Skeletal muscle tissue (tissue), 4 donors: ENCODE measurements around the gene HOXC13. TPM values are rescaled to one million over a fixed set of nuclear protein-coding genes. Genes with fewer than 3 reads are reported as not detected.

Source experiments
- H3K27ac ChIP-seq: one replicate; pipeline ENCODE4 v1.7.0; 2013; ENCODE audit warnings: mild to moderate bottlenecking, low read depth, low read length, inconsistent platforms
- H3K27me3 ChIP-seq, 3 donors: one replicate each; pipeline ENCODE4 v1.7.0; 2013; ENCODE audit warnings: low read length in 3 of 3; ENCODE audit not compliant: control insufficient read depth in 3 of 3, insufficient read depth in 3 of 3
- H3K36me3 ChIP-seq, 3 donors: one replicate each; pipeline ENCODE4 v1.7.0; 2013; ENCODE audit warnings: low read length in 3 of 3; ENCODE audit not compliant: control insufficient read depth in 3 of 3, insufficient read depth in 3 of 3
- H3K4me1 ChIP-seq, 3 donors: one replicate each; pipeline ENCODE4 v1.7.0; 2013; ENCODE audit warnings: low read length in 3 of 3, mild to moderate bottlenecking in 3 of 3; ENCODE audit not compliant: control insufficient read depth in 3 of 3, insufficient read depth in 3 of 3
- H3K4me3 ChIP-seq, 3 donors: one replicate each; pipeline ENCODE4 v1.7.0; 2013; ENCODE audit warnings: low read length in 3 of 3
- H3K9ac ChIP-seq, 3 donors: one replicate each; pipeline ENCODE4 v1.7.0; 2013; ENCODE audit warnings: low read length in 3 of 3, mild to moderate bottlenecking in 3 of 3, moderate library complexity in 2 of 3, low read depth in 1 of 3
- H3K9me3 ChIP-seq, 3 donors: one replicate each; pipeline ENCODE4 v1.7.0; 2013; ENCODE audit warnings: low read length in 3 of 3; ENCODE audit not compliant: control insufficient read depth in 3 of 3
- total RNA-seq: library from RNA; depleted of rRNA; stranded (reverse); fragments of >200 nt; gene quantifications from one replicate; pipeline ENCODE4 v1.2.3, GENCODE V29; 2014
- donor health status: Osteomylitis.

HOXC13 gene
- total RNA-seq, 1 donor from 2014 or later: not detected

GRCh38 chr12:53975479-53976152 is 37.0 kb downstream of the HOXC13 start:
- Histone ChIP-seq H3K9ac (peak overlapping the region in 2 of 3 donors; percentile 50 to 59), H3K27ac (peak overlapping the region; percentile 44), H3K9me3 (no peaks in the 10 kb centered on the region), H3K27me3 (peaks cover 55 to 91% (median 59%) of the 10 kb centered on the region in 3 donors), H3K4me3 (peak overlapping the region in 2 of 3 donors; percentile 73 to 75), H3K4me1 (peaks cover 17 to 29% (median 22%) of the 10 kb centered on the region in 3 donors), H3K36me3 (no peaks in the 10 kb centered on the region)

DNA sequence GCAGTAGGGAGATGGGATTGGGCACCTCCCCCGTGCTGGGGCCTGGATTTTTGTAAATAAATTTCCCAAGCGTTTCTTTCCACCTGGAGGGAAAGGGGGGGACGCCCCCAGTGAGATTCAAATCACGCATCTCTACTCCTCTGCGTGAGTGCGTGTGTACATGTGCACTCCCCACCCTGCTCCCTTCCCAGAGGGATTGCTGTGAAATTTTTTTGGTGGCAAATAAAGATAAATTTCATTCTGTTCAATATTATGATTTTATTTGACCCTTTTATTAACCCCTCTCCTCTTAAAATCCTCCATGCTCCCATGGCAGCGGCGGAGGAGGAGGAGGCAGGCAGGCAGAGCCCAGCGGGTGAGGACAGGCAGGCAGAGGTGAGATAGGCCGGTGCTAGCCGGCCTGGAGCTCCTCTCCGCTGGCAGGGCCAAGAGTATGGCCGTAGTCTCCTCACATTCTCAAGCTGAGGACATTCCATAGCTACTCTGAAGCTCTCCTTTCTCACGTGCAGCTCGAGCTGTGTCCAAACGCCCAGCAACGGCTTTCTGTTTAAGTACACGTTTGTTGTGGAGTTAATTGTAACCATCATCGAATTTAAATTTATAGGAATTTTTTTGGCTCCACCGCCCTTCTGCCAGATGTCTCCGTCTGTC is 37.7 kb downstream of the HOXC13 start:
- Histone ChIP-seq H3K27ac (peak overlapping the region; percentile 44), H3K9ac (no peak overlapping the region), H3K36me3 (no peaks in the 10 kb centered on the region), H3K27me3 (peaks cover 52 to 91% (median 53%) of the 10 kb centered on the region in 3 donors), H3K4me1 (peaks cover 21 to 33% (median 22%) of the 10 kb centered on the region in 3 donors), H3K4me3 (no peak overlapping the region), H3K9me3 (no peaks in the 10 kb centered on the region)

- H3K9ac ChIP-seq: no peak overlapping the region
- no peaks in the 10 kb centered on the region for H3K9me3 ChIP-seq
- H3K27me3 ChIP-seq: peaks cover 45 to 90% (median 50%) of the 10 kb centered on the region in 3 donors
- peaks cover 23 to 39% (median 26%) of the 10 kb centered on the region in 3 donors for H3K4me1 ChIP-seq
- H3K27ac ChIP-seq: peak overlapping the region; percentile 39
- H3K36me3 ChIP-seq: no peaks in the 10 kb centered on the region
- H3K4me3 ChIP-seq: no peak overlapping the region
Observed at GRCh38 chr12:53976823-53977595, 38.4 kb downstream of the HOXC13 start.

GRCh38 chr12:53977596-53978445 is 39.2 kb downstream of the HOXC13 start:
- H3K36me3 ChIP-seq: no peaks in the 10 kb centered on the region
- peak overlapping the region; percentile 64 for H3K27ac ChIP-seq
- peaks cover 23 to 47% (median 26%) of the 10 kb centered on the region in 3 donors for H3K4me1 ChIP-seq
- H3K9ac ChIP-seq: peak overlapping the region; percentile 28 to 57 (median 42)
- H3K4me3 ChIP-seq: peak overlapping the region in 1 of 3 donors; percentile 38
- peaks cover 37 to 90% (median 47%) of the 10 kb centered on the region in 3 donors for H3K27me3 ChIP-seq
- H3K9me3 ChIP-seq: no peaks in the 10 kb centered on the region

DNA sequence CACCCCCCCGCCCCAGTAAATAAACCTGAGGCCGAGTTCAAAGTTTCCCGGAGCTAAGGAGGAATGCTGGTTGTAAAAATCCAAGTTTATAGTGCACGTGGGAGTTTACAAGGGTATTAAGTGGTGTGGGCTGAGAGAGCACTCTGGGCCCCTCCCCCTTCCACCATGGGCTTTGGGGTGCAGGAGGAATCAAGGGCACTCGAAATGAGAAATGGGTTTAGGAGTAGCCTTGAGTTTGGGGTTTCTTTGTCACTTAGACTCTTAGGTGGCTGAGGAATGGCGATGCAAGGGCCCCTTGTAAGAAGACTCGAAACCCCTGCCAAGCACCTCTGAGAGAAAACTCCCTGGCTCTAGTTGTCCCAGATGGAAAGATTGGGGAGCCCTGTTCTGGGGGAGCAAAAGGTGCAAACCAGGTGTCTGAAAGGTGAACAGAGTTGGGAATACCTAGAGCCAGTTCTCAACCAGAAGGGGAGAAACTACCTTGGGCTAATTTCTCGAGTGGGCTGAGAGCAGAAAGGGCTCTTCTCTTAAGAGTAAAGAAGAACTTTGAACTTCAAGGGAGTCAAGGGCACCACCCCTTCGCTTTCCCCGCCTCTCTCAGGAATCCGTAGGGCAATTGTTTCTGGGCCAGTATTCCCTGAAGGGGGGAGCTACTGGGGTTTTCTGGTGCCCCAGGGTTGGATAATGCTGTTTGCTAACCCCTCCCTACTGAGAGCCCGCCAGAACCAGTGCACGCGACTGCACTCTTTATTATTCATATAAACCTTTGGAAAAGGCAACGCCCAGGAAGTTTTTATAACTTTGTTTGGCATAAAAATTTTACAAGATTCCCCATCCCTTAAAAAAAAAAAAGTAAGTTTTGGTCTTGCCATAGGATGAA is 40.1 kb downstream of the HOXC13 start:
- no peak overlapping the region for H3K4me3 ChIP-seq
- peaks cover 33 to 90% (median 41%) of the 10 kb centered on the region in 3 donors for H3K27me3 ChIP-seq
- no peak overlapping the region for H3K9ac ChIP-seq
- H3K36me3 ChIP-seq: no peaks in the 10 kb centered on the region
- H3K9me3 ChIP-seq: no peaks in the 10 kb centered on the region
- H3K27ac ChIP-seq: peak overlapping the region; percentile 97
- peaks cover 24 to 49% (median 25%) of the 10 kb centered on the region in 3 donors for H3K4me1 ChIP-seq

DNA sequence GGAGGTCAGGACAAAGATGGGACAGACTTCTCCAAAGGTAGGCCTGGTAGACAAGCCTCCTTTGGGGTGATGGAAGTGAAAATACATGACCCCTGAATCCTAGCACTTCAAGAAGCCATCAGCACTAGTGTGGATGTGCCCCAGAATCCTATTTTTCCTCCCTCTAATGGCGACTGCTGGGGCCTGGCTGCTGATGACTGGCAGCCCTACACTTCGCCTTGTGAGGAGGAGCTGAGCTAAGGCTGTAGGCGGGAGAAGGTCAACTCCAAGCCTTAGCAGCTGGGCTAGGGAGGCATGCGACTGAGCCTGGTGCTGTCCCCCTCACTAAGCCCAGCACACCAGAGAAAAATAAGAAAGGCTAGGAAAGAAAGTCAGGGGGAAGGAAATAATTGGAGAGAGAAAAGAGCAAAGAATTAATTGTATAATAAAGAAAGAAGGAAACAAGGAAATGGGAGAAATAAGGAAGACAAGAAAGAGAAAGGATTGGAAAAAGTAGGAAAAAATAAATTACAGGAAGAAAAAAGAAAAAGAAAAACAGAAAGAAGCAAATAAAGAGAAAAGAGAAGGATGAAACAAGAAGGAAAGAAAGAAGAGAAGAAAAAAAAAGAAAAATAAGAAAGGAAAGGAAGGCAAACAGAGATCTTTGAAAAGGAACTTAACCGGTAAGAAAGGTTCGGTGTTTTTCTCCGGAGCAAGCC is 41.6 kb downstream of the HOXC13 start:
- peak overlapping the region; percentile 97 for H3K27ac ChIP-seq

GRCh38 chr12:53980802-53981496 is 42.3 kb downstream of the HOXC13 start:
- Histone ChIP-seq H3K4me1 (peaks cover 25 to 57% (median 25%) of the 10 kb centered on the region in 3 donors), H3K36me3 (no peaks in the 10 kb centered on the region), H3K9ac (peak overlapping the region; percentile 84 to 97 (median 90)), H3K27ac (peak overlapping the region; percentile 97), H3K9me3 (no peaks in the 10 kb centered on the region), H3K27me3 (peaks cover 31 to 76% (median 34%) of the 10 kb centered on the region in 3 donors), H3K4me3 (peak overlapping the region in 2 of 3 donors; percentile 65 to 70)

More for the DNA sequence above, 41.6 kb downstream of the HOXC13 start:
- Histone ChIP-seq H3K4me3 (peak overlapping the region; percentile 6 to 70 (median 65)), H3K36me3 (no peaks in the 10 kb centered on the region), H3K27me3 (peaks cover 37 to 83% (median 40%) of the 10 kb centered on the region in 3 donors), H3K9ac (peak overlapping the region; percentile 84 to 97 (median 90)), H3K4me1 (peaks cover 23 to 56% (median 28%) of the 10 kb centered on the region in 3 donors), H3K9me3 (no peaks in the 10 kb centered on the region)
